ENCODE data around the gene MME. TPM values are rescaled to one million over a fixed set of nuclear protein-coding genes. Genes with fewer than 3 reads are reported as not detected.

MME gene
- total RNA-seq, 4 donors from 2014 or later, result 1.5 to 96.1 (median 4.2) TPM

- no peaks in the 10 kb centered on the region for H3K27me3 ChIP-seq
- DNase-seq, result no peak
- H3K4me3 ChIP-seq, result no peak overlapping the region
- no peaks in the 10 kb centered on the region for H3K9me3 ChIP-seq
- no peaks in the 10 kb centered on the region for H3K4me1 ChIP-seq
- no peak overlapping the region for H3K27ac ChIP-seq
- no peaks in the 10 kb centered on the region for H3K36me3 ChIP-seq
- intact Hi-C loops (cut with DNase I; ENCODE audit: low total_unique reads), result no loop called here
- no peak for TF ChIP-seq POLR2A (IDR thresholded peaks at IDR 0.05)
- no peak for TF ChIP-seq CTCF (IDR thresholded peaks at IDR 0.05)
Observed at GRCh38 chr3:155153242-155154186, 73.4 kb downstream of the MME start.

GRCh38 chr3:155154255-155154654, 74.1 kb downstream of the MME start:
- no peak for DNase-seq
- no peaks in the 10 kb centered on the region for H3K9me3 ChIP-seq
- no peak for TF ChIP-seq CTCF (IDR thresholded peaks at IDR 0.05)
- no peak for TF ChIP-seq POLR2A (IDR thresholded peaks at IDR 0.05)
- H3K36me3 ChIP-seq, result no peaks in the 10 kb centered on the region
- no peaks in the 10 kb centered on the region for H3K4me1 ChIP-seq
- H3K4me3 ChIP-seq, result no peak overlapping the region
- no peaks in the 10 kb centered on the region for H3K27me3 ChIP-seq
- H3K27ac ChIP-seq, result no peak overlapping the region
- intact Hi-C loops (cut with DNase I; ENCODE audit: low total_unique reads), result no loop called here

- no peak overlapping the region for H3K27ac ChIP-seq
- no peaks in the 10 kb centered on the region for H3K27me3 ChIP-seq
- no peak overlapping the region for H3K4me3 ChIP-seq
- TF ChIP-seq CTCF (IDR thresholded peaks at IDR 0.05) (no peak), POLR2A (IDR thresholded peaks at IDR 0.05) (no peak)
- H3K9me3 ChIP-seq, result no peaks in the 10 kb centered on the region
- H3K36me3 ChIP-seq, result no peaks in the 10 kb centered on the region
- DNase-seq, result no peak
- intact Hi-C loops (cut with DNase I; ENCODE audit: low total_unique reads), result no loop called here
- H3K4me1 ChIP-seq, result no peaks in the 10 kb centered on the region
Observed at GRCh38 chr3:155158346-155159037, 78.4 kb downstream of the MME start.

- H3K27me3 ChIP-seq, result no peaks in the 10 kb centered on the region
- TF ChIP-seq CTCF (IDR thresholded peaks at IDR 0.05), result no peak
- no peak overlapping the region for H3K4me3 ChIP-seq
- intact Hi-C loops (cut with DNase I; ENCODE audit: low total_unique reads), result no loop called here
- H3K27ac ChIP-seq, result no peak overlapping the region
- H3K4me1 ChIP-seq, result no peaks in the 10 kb centered on the region
- no peak for DNase-seq
- no peaks in the 10 kb centered on the region for H3K9me3 ChIP-seq
- H3K36me3 ChIP-seq, result no peaks in the 10 kb centered on the region
Observed at GRCh38 chr3:155159301-155159700, 79.2 kb downstream of the MME start.

All from uterus (tissue), 4 donors.